Hematopoietic multipotent progenitor cell treated with erythropoietin and hydrocortisone succinate and interleukin-3 and kit ligand, for 15 days (in vitro differentiated cells): ENCODE results near the gene CFH.
"Not testable (repeated sequence)": the region's sequence is repeated elsewhere in the genome, so short reads cannot be mapped to it uniquely, and the experiment has no call there.

Experiments used
- DNase-seq: peaks from one replicate; pipeline ENCODE4 v3.0.0-alpha.2; 2015; ENCODE audit warnings: low spot score

The CFH gene

DNA sequence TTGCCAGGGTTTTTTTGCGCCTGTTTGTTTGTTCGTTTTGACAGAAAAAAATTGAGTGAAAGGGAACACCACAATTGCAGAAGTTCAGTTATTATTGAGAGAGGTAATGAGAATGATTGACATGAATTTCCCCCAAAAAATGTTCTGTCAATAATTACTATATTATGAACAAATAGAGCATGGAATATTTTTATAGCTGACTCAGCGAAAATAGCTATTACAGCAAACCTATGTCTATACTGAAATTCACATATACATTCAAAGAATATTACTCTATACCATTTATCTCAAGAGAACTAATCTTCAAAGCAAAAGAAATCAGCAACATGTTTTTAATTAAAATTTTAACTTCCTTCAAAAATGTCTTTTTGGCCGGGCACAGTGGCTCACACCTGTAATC, 118.0 kb downstream of the CFH start:
- not testable (repeated sequence) for DNase-seq

- DNase-seq = no peak
Measured at GRCh38 chr1:196773713-196774112, 121.9 kb downstream of the CFH start.

DNA sequence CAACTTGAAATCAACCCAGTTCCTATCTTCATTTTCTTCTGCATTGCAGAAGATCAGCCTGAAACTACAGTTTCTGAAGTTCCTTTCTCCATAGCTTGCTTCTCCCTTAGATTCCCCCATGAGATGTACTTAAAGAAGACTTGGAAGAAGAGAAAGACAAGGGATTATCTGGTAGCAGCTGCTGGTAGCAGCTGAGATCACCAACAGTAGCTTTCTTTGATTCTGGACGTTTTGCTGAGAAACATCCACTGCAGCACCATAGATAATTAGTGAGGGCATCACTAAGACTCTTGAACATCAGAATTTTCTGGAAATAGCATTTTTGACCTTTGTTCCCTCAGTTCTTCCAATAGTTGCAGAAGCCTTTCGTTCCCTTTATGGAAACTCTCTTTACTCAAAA, 122.3 kb downstream of the CFH start:
- DNase-seq = no peak

DNA sequence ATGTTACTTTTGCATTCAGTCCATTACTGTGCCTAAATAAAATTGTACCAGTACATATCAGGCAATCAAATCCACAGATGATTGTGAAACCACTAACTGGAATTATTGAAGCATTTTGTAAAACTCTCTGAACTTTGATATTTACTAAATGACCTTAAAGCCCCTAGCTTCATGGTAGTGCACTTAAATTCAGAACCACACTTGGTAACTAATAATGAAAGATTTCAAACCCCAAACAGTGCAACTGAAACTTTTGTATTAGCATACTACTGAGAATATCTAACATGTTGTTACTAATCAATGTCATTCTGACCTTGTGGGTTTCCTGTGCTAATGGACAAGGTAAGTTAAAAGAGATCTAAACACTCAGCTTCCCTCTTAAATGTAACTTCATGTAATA, 122.8 kb downstream of the CFH start, which contains the start of gene CFHR3:
Gene CFHR3, plus strand, starts transcription at position 238 of the 400 bp plus-strand sequence. Its CDS starts 47 bp downstream, at position 285.
- no peak for DNase-seq

GRCh38 chr1:196777603-196778002, 125.8 kb downstream of the CFH start:
- DNase-seq = no peak

DNA sequence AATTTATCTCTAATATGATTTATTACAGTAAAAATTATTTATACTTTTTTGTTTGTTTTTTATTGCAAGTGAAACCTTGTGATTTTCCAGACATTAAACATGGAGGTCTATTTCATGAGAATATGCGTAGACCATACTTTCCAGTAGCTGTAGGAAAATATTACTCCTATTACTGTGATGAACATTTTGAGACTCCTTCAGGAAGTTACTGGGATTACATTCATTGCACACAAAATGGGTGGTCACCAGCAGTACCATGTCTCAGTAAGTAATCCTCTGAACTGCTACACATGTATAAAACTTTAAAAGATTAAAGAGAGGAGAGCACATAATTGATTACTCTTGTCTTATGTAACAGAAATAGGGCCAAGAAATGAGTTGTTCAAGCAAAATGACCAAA, 127.2 kb downstream of the CFH start:
- no peak for DNase-seq

- DNase-seq = not testable (repeated sequence)
Measured at GRCh38 chr1:196791252-196791651, 139.4 kb downstream of the CFH start.

DNA sequence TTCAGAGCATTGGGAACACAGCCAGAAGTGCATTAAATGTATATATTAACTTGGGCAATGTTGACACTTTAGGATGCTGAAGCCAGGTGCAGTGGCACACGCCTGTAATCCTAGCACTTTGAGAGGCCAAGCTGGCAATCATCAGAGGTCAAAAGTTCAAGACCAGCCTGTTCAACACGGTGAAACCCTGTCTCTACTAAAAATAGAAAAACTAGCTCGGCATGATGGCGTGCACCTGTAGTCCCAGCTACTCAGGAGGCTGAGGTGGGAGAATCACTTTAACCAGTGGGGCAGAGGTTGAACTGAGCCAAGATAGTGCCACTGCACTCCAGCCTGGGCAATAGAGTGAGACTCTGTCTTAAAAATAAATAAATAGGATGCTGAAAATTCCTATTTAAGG, 142.3 kb downstream of the CFH start:
- DNase-seq = not testable (repeated sequence)
